Hepatic stellate cell (primary cell): ENCODE measurements around the gene DNM1.

Source experiments
- DNase-seq: peaks from one replicate; pipeline ENCODE4 v3.0.0; 2011; ENCODE audit warnings: low spot score

Gene DNM1

DNA sequence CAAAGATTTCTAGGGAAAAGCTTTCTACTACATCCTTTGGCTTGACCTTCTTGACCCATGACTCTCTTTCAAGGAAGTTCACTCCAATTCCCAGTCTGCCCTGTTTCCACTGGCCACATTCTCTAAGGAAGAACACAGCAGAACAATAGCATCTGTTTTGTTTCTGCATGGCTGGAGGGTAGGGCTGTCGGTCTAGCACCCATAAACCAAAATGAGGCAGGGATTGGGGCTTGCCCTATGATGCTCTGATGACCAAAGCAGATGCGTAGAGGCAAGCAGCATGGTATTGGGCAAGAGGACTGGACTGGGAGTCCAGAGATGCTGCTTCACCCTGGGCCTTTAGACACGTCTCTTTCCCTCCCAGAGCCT is 48.5 kb downstream of the DNM1 start:
- no peak for DNase-seq

DNA sequence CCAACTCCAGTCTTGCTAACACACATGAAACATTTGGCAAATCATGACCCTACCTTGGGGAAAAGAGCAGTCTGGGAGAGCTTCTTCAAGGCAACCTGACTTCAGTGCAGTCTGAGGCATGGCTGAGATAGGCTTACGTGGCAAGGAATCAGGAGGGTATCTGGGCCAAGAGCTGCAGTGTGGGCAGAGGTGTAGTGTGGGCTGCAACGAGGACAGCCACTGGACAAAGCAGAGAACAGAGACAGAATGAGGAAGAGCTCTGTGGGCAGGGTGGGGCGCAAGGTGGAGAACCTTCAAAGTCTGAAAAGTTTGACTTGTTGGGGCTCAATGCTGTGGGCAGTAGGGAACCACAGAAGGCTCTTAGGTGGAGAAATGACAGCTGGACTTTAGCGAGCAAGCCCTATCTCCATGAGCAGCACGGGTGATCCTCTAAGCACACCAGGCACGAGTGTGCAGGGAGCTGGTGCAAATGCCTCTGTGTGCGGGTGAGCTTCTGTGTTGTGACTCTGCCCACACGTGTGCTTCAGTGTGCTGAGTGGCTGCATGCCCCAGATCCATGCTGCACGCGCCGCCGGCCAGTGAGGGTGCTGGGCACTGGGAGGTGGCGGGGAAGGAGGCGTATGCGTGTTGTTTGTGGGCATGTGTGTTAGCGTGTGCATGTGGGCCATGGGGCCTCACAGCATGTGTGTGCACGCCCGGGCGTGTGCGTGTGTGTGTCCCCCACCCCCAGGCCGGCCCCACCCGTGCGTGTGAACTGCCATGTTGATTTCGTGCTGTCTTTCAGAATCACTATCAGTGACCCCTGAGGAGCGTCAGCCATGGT is 49.3 kb downstream of the DNM1 start:
- DNase-seq, result no peak

DNA sequence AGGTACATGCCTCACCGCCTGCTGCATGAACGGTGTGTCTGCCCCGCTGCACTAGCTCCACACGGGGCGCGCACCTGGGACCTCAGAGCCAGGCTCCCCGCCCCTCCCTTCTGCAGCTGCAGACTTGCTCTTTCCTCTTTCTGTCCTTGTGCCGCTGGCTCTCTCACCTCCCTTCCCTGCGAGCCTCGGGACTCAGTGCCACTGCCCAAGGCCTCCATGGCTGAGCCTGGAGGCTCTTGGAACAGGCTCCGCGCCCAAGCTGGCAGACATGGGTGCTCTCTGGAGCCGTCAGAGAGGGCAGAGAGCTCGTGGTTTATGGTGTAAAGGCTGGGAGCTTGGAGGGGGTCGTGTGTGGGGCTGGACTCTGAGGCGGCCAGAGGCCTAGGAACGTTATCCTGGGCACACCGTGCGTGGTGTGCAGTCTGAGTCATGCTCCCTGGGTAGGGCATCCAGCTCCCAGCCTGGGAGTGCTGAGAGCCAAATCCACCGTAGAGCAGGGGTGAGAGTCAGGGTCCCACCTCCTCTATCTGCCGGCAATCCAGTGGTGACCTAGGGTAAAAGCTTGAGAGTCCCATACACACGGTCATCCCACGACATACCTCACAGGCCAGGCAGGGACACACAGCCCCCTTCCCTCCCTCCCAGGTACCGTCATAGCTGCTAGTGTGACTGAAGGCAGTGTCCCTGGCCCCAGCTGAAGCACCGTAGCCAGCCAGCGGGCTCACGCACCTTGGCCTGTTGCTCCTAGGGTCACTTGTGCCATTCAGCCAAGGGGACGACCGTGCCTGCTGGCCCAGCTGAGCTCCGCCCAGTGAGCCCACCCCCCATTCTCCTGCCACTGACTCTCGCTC is 50.2 kb downstream of the DNM1 start:
- DNase-seq, result no peak

DNA sequence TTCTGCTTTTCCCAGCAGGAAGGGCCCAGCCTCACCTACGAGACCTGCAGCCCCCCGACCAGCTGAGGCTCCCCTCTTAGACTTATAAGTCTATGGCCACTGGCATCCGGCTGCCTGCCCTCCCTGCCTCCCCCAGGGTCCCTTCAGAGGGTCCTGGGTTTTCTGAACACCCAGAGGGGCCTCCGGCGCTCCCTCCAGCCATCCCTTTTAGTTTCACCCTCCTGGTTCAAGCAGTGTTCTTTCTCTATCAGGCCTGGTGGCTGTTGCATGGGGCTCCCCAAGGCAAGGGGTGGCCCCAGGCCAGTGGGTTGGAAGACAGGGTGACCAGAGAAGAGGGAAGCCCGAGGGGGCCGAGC is 50.8 kb downstream of the DNM1 start:
- DNase-seq, result no peak

DNA sequence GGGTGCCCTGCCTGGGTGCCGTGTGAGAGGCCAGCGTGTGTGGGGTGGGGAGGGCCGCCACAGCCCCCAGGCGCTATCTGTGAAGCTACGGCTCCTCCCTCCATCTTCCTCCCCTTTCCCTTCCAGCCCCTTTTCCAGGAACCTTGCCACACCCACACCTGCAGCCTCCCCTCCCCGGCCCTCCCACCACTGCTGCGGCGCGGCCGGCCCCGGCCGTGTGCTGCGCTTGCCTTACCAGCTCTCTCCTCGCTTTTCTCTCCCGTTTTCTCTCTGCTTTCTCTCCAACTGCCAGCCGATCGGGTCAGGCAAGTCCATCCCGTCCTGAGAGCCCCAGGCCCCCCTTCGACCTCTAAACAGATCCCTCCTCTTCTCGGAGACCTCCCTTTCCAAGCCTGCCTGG is 51.2 kb downstream of the DNM1 start:
- no peak for DNase-seq

DNA sequence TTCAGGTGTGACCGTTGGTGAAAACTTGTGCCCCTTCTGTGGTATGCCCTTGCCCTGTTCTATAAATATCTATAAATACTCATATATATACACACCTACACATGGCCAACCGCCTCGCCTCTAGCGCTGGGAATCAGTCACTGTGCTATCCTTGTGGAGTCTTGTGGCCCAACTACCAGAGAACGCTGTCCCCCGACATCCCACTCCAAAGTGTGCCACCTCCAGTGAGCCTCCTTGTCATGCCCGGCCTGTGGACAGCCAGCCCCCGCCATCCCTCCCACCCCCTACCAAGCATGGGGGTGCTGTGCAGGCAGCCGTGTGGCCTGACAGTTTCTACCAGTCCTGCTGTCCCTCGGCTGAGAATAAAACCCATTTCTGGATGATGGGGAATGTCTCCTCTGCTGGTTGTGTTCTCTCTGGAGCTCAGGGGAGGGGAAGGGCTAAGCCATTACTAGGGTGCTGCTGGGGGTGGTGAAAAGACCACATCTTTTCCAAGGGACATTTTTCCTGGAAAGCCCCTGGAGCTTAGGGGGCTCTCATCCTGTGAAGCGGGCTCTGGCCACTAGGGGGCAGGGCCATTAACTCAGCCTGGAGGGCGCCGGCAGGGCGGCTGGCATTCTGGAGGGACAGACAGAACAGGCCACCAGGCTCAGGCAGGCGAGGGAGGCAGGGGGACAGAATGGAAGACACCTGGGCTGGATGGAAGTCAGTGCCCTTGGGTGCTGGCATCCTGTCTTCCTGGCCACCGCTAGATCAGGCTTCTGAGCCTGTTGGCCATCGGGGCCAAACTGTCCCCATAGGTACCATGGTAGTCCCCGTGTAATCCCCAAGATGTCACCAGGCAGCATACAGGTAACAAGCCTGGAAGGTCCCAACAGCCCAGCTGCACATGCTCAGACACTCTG is 51.9 kb downstream of the DNM1 start:
- DNase-seq, result peak; percentile 85

DNA sequence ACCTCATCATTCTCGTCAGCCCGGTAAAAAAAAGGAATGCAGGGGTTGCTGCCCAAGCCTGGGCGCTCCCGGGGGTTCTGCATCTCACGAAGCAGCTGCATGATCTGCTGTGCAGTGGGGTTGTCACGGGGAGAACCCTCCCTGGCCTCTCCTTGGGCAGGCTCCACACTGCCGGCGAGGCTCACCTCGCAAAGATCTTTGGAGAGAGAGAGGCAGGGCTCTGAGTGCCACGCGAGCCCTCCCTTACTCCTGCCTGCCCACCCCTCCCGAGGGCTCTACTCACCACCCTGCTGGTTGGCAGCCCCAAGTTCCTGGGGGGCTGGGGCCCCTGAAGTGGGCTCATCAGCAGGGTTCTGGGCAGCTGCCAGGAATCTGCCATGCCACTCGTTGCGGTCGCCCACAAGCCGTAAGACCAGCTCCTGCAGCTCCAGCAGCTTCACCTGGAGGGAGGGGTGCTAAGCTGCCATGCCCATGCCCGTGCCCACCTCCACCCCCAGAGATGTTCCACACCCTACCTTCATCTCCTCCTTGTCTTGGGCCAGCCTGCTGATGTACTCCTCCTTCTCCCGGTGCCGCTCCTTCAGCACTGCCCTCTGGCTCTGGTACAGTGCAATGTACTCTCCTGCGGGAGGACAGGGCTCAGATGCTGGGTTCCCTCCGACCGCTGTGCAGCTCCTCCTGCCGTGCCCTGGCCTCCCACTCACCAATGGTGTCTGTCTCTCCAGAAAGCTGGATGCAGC is 54.1 kb downstream of the DNM1 start:
- no peak for DNase-seq

DNA sequence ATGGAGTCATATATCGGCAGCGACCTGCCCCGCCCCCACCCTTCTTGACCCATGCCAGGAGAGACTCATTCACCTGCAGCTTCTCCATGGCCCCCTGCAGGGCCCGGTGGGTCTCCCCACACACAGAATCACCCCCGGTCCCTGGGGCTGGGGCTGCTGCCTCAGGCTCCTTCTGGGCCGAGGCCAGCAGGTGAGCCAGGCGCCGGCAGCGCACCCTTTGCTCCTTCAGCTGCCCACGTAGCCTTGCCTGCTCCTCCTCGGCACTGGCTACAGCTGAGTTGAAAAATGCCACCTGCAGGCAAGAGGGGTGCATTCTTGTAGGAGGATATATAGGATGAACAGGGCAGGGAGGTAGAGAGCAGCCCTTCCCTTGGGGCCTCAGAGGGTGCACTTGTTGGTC is 54.7 kb downstream of the DNM1 start:
- no peak for DNase-seq

DNA sequence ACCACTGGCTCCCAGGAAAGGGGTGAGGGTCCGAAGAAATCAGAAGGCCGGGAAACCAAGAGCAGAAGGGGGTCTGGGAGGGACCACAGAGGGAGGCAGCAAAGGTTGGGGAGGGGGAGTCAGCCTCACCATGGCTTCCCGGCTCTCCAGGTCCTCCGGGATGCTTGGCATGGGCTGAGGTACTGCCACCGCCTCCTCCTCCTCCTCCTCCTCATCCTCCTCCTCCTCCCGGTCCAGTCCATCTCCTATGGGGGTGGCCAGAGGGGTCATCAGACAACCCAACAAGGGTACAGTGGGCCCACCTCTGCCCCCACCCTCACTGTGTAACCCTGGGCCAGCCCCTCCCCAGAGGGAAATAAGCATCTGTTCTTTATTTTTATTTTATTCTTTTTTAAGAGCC is 55.1 kb downstream of the DNM1 start:
- DNase-seq, result no peak

DNA sequence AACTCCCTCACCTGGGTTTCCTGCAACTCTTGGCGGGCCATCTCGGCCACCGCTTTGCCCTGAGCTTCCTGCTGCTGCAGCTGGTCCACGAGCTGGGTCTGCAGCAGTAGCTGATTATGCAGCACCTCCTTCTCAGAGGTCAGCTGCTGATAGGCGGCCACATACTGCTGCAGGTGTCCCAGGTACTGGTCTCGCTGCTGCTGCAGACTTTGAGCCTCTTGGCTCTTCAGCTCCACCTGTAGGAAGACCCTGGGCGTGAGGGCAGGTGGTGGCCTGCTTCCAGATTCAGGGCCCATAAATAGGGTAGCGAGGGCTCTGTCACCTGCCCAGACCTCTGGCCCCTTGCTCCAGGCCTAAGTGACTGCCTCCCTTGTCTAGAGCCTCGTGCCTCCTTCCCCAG is 56.0 kb downstream of the DNM1 start:
- no peak for DNase-seq

DNA sequence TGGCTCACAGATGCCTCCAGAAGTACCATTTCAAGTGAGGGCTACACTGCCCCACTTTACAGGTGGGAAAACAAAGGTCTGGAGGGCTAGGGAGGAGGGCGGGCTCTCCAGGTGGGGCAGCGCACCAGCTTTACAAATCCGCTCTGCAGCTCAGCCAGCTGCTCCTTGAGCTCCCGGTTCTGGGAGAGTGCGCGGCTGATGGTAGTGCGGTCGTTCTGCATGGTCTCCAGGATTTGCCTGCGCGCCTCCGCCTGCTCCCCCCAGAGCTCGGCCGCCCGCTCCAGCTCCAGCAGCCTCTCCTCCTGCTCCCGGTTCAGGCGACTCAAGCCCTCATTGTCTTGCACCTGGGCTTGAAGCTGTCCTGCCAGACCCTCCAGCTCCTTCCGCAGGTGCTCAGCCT is 57.2 kb downstream of the DNM1 start:
- no peak for DNase-seq

DNA sequence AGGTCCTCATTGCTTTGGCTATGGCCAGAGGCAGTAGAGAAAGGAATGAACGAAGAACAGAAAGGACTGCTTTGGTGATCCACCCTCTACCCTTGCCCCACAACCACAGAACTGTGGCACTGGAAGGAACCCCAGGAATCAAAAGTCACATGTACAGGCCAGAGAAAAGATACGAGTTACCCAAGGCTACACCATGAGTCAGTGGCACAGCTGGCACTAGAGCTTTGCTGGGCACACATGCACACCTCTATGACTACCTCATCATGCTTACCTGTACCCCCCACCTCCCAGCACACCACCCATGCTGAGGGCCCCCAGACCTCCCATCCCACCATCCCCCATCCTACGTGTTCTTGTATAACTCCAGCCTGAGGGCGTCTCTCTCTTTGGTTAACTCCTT is 59.5 kb downstream of the DNM1 start:
- no peak for DNase-seq

DNA sequence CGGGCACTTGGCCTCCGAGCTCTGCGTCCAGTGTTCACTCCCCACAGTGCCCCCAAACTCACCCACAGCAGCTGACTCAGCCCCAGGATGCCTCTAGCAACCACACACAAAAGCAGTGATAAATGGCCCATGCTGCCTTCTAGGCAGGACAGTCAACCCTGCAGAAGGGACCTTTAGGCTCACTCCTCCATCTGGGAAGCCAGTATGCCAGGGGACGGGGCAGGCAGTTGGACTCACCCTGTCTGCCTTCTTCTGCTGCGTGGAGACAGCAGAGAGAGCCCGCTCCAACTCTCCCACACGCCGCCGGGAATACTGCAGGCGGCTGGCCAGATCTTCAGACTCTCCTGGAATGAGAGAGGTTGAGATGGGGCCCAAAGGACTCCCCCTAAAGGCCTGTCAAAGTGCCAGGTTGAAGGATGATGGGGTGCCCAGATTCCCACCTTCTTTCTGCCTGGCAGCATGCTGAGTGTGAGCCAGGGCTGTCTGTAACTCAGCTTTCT is 62.2 kb downstream of the DNM1 start:
- DNase-seq, result no peak

DNA sequence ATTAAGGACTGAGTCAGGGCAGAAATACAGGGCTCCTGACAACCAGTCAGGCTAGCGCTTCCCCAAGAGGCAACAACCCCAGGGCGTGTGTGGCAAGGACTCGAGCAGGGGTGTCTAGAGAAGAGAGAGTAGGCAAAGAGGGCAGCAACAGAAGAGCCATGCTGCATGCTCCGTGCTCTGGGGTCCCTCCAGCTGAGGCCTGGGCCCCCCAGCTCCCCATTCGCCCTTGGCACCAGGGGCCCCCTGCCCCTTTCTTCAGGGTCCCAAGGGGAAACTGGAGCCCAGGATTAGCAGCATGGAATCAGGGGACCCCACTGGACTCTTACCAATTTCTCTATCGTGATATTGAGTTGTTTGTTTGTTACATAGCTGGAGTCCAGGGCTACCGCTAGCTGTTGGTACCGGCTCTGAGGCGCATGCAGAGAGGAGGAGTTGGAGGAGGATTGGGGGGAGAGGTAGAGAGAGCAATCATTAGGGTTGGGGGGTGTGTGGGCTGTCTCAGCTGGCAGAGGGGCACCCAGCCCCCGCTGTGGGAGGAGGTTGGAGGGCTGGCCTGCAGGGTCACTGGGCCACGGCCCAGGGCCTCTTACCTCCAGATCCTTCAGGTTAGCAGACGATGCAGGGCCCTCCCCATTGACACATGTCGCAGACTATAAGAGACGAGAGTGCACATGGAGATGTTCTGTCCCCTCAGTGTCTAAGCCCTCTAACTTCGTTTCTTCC is 63.9 kb downstream of the DNM1 start:
- no peak for DNase-seq

DNA sequence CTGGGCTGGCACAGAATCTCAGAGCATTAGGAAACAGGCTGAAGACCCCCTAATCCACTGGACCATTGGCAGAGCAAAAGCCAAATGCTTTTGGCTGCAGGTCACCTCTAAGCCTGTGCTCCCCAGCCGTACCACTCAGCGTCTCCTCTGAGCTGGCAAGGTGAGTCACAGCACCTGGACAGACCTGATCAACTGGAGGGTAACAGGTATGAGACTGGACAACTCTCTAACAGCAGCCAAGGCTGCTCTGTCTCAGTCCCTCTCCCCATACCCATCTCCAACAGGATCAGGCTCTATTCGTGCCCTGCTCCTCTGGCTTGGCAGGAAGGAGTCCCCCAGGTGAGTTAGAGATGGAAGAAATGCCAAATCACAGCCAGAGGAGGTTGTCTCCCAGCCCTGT is 67.9 kb downstream of the DNM1 start:
- DNase-seq, result no peak

DNA sequence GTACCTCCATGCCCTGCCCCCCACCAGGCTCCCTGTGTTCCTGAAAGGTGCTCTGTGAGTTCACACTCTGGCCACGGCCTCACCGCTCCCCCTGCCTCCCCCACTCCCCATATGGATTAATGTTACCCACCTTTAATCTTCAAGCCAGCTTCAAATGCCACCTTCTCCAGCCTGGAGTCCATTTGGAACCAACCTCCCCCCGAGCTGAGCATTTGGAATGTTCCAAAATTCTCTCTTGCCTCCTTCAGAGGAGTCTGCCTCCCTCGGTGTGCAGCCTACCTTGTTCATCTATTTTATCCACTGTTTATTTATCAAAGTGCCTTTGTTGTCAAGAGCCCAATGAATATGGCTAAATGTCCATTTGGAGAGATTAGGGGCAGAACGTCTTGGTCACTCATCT is 68.3 kb downstream of the DNM1 start:
- DNase-seq, result no peak

DNA sequence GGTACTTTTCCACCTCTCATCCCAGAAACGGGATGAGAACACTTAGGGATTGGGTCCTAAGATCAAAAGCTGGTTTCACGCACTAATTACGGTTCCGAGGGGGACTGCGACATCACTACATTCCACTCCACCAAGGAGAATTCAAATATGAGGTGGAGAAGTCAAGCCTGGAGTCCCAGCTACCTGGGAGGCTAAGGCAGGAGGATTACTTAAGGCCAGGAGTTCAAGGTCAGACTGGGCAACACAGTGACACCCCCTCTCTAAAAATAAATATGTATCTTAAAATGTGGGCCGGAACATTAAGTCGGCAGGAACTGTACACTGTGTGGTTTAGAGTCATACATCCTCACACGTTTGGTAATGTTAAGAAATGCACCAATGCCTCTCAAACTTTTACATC is 71.1 kb downstream of the DNM1 start:
- no peak for DNase-seq

DNA sequence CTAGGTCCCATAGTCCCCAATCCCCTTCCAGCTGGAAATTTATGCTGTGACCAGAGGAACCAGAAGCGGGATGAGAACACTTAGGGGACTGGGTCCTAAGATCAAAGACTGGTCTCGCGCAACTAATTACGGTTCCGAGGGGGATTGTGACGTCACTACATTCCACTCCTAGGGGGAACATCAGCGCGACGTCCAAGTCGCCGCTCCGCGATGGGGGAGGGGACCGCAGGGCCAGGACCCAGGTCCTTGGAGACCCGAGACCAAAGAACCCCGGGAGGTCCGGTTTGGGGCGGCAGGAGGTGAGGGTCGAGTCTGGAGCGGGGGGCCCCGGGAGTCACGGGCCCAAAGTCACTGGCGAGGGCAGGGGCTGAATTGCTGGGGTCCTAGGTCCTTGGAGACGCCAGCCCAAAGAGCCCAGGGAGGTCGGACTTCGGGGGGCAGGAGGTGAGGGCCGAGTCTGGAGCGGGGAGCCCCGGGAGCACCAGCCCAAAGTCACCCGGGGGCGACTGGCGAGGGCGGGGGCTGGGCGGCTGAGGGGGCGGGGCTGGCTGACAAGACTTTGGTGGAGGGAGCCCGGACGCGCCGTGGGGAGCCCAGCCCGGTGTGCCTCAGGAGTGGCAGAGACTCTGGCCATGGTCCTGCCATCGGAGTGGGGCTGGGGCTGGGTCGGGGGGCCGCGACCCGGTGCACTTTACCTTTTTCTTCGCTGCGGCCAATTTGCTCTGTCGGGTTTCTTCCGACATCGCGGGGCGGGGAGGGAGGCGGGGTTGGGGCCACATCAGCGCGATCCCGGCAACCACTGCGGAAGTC is 72.2 kb downstream of the DNM1 start, which contains the start of gene GOLGA2:
GOLGA2 (minus strand) TSS at position 810 of the 810 bp plus-strand sequence; CDS start at position 779, 31 bp downstream.
- peak; percentile 76 for DNase-seq

DNA sequence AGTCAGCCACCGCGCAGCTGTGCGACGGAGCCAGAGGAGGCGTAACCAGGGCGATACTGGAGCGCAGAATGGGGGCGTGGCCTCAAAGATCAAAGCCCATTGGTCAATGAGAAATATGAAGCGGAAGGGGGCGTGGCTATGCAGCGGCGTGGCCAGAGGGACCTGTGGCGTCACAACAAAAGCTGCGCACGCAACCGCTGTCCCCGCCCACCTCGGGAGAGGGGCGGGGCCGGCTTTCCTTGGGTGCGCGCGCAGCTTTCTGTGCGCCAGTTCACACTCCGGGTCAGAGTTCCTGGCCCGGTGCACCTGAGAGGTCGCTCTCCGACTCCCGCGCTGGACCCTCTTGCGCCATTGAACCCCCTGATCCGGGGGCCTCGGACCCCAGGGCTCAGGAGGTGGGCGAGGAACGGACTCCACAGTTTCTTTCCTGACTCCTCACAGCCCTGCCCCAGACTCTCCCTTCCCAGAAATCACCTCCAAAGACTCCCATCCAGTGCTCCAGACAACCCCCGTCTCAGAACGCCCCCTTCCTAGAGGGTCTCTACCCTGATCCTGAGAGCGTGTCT is 72.9 kb downstream of the DNM1 start, which contains the start of gene SWI5:
SWI5 (plus strand) TSS at position 269 of the 566 bp plus-strand sequence.
- peak; percentile 98 for DNase-seq
